ENCODE results near the gene SMG6. TPM values are rescaled to one million over a fixed set of nuclear protein-coding genes. Genes with fewer than 3 reads are reported as not detected.

Gene SMG6
- polyA plus RNA-seq, 1 donor from 2014 or later, result 5.9 TPM

DNA sequence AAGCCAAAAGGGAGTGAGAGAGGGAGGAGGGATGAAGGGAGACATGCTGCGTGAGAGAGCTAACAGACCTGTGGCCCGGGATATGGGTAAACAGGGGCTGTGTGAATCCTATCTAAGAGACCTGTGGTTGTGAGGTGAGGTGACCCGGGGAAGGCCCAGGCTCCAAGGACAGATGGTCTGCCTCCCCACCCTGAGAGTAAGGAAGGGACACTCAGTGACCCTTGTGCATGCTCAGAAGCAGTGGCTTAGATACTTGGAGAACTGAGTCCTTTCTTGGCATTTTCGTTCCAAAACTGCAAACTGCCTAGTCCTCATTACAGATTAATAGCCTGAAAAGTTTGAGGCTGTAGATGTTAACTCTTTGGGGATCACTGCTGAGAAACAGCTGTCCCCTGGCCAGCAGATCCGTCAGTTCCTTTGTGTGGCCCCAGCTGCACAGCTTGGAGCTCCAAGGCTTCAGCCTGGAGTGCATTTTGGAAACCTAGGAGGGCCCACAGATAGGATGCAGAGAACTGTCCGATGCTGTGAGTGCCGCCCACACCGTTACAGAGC, 121.6 kb downstream of the SMG6 start:
- no peaks in the 10 kb centered on the region for H3K4me1 Mint-ChIP-seq
- H3K27me3 Mint-ChIP-seq, result no peaks in the 10 kb centered on the region
- no peak overlapping the region for H3K4me3 Mint-ChIP-seq
- H3K9me3 Mint-ChIP-seq, result no peaks in the 10 kb centered on the region
- peaks cover 10% of the 10 kb centered on the region for H3K36me3 Mint-ChIP-seq
- no peak overlapping the region for H3K27ac Mint-ChIP-seq

DNA sequence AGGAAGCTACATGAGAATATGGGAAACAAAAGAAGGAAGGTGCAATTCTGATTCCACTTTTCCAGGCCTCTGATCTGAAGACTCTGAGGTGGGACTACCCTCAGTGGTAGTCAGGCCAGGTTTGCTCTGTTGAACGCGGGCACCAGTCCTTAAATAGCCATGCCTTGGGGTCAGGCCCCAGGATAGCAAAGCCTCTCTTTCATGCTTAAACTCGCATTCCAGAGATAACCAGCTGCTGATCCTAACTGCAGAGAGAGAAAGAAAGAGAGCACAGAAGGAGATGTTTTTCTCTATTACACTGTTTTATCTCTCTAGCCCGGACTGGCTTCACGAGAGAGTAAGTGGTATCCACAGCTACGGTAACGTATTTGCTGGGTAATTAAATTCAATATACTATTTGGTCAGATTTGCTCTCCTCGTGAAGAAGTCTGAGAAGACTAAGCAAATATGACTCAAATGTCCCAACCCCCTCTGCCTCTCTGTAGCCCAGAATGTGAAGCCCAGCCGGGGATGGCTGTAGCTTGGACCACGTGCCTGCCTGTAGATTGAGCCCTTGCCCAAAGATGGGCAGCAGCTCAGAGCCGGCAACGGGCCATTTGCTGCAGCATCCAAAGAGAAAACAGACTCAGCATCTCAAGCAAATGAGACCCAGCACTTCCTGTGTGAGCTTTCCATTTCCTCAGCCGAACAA, 122.2 kb downstream of the SMG6 start:
- no peaks in the 10 kb centered on the region for H3K9me3 Mint-ChIP-seq
- H3K4me3 Mint-ChIP-seq, result no peak overlapping the region
- H3K4me1 Mint-ChIP-seq, result no peaks in the 10 kb centered on the region
- H3K27ac Mint-ChIP-seq, result no peak overlapping the region
- no peaks in the 10 kb centered on the region for H3K27me3 Mint-ChIP-seq
- H3K36me3 Mint-ChIP-seq, result peaks cover 10% of the 10 kb centered on the region

DNA sequence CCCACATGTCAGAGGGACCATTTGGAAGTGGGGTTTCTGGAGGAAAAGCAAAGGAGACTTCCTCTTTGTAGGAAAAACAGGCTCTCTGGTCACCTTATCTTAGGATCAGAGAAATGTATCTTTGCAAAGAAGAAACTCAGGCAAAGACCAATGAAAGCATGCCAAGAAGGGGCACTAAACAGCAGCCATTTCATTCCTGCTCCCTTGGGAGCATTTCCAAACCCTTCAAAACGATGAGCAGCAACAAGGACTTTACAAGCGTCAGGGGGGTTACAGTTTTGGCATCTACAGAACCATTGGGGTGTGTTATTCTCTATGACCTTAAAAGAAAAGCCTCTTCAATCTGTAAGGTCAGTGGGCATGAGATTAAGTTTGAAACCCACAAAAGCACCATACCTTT, 122.8 kb downstream of the SMG6 start:
- Mint-ChIP-seq H3K36me3 (peaks cover 10% of the 10 kb centered on the region), H3K27me3 (no peaks in the 10 kb centered on the region), H3K4me1 (no peaks in the 10 kb centered on the region), H3K9me3 (no peaks in the 10 kb centered on the region), H3K4me3 (no peak overlapping the region), H3K27ac (no peak overlapping the region)

DNA sequence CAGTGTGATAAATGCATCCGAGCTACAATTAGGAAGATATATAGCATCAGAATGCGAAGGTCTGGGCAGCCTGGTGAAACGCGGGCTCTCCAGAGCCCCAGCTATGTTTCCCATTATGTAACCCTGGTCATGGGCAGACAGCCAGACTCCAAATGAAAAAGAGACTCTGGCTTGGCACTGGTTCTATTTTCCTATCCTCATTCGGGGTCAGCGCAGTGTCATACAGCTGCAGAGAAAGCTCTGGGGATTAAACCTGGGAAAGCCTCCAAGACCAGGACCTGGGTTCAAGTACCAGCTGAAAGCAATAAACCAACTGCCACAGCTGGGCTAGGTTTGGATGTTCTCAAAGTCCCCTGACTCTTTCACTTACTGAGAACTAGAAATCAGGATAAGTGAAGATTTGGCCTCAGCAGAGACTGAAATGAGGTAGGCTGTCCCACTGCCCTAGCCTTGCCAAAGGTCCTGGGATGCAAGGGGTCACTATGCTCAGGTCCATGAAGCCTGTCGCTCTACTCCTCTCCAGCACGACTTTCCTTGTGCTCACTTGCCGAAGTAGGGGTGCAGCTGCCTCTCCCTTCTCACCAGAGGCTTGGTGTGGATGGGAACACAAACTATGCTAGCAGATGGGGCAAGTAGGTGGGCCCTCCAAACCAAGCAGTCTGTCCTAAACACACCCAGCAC, 123.8 kb downstream of the SMG6 start:
- peaks cover 10% of the 10 kb centered on the region for H3K36me3 Mint-ChIP-seq
- no peaks in the 10 kb centered on the region for H3K27me3 Mint-ChIP-seq
- H3K4me3 Mint-ChIP-seq, result no peak overlapping the region
- no peaks in the 10 kb centered on the region for H3K9me3 Mint-ChIP-seq
- H3K4me1 Mint-ChIP-seq, result peaks cover 0 to 2% (median 0%) of the 10 kb centered on the region in 3 donors
- H3K27ac Mint-ChIP-seq, result no peak overlapping the region

DNA sequence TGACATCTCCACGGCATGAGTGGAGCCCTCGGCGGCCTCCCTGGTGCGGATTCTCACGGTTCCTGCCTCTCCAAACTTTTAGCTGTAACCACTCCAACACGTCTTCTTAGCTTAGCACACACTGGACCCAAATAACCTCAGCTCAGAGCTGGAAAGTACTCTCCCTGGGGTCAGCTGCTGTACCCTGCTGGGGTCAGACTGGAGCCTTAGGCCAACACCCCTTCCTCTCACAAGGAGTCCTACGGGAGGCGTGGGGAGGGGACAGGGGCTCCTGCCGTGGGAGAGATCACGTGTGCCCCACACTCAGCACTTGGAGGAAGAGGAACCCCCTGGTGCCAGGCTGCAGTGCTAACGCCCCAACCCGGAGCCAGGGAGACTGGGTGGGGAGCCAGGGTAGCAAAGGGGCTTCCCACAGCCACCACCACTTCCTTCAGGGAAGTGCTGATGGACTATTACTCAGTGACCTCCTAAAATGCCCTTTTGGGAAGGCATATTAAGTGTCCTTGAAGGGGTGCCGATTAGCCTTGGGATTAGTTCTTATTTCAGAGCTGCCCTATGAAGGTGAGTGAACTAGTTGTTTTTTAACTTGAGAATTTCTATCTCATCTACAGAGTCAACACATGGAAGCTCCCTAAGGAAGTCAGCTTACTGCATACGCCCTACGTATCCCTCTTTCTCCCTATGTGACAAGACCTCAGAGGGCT, 124.6 kb downstream of the SMG6 start:
- Mint-ChIP-seq H3K27me3 (no peaks in the 10 kb centered on the region), H3K36me3 (peaks cover 10% of the 10 kb centered on the region), H3K4me1 (peaks cover 0 to 2% (median 0%) of the 10 kb centered on the region in 3 donors), H3K9me3 (no peaks in the 10 kb centered on the region), H3K4me3 (peak overlapping the region in 1 of 4 donors; percentile 35), H3K27ac (no peak overlapping the region)

DNA sequence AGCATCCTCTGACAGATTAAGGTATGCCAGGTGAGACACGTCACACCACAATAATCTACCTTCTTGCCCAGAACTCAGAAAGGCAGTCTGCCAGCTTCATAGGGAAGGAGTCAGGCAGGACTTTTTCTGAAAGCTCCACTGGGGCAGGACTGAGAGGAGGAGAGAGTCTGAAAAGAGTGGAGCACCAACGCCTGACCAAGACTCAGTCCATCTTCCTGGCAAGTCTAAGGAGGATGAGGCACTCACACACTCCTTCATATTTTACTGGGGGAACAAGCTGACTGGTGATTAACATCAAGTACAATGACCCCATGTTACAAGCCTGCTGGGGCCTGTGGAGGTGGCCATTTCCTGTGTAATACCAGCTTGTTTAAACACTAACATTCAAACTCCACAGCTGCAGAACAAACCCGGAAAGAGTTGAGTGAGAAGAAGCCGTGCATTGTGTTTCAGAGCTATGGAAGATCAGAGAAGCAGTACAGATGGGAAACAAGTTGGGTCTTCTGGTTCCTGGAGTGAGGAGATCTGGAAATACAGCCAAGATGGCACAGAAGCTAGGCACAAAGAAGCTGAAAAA, 126.3 kb downstream of the SMG6 start:
- peaks cover 0 to 4% (median 0%) of the 10 kb centered on the region in 3 donors for H3K4me1 Mint-ChIP-seq
- H3K27me3 Mint-ChIP-seq, result no peaks in the 10 kb centered on the region
- H3K4me3 Mint-ChIP-seq, result no peak overlapping the region
- no peaks in the 10 kb centered on the region for H3K9me3 Mint-ChIP-seq
- no peak overlapping the region for H3K27ac Mint-ChIP-seq
- peaks cover 10% of the 10 kb centered on the region for H3K36me3 Mint-ChIP-seq

DNA sequence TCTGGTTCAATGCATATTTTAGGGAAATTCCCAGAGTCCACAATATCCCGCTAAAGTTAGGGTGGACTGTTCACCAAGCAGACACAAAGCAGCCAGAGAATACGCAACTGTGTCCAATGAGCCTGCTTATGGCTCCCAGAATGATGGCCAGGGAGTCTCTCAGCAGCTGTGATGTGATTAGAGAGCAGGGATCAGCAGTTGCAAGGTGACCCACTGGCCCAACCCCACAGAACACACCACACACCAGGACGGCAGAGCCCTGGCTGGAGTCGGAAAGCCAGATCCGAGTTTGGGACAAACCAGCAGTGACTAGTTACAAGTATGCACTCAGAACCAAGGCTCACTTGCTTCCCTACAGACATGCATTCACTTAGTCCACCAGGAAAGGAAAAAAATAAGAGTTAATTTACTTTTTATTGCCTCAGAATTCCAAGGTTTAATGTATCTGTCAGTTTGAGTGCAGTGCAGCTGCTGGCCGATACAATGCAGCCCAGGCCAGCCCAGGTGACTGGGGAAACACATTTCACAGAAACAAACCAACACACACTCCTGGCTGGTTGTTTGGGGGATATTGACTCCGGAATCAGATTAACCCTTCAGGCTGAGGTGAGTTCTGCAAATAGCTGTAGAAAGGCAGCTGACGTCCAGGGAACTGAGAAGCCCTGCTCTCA, 127.0 kb downstream of the SMG6 start:
- peak overlapping the region in 1 of 3 donors; percentile 19 for H3K27ac Mint-ChIP-seq
- no peak overlapping the region for H3K4me3 Mint-ChIP-seq
- H3K9me3 Mint-ChIP-seq, result no peaks in the 10 kb centered on the region
- H3K4me1 Mint-ChIP-seq, result peaks cover 0 to 4% (median 0%) of the 10 kb centered on the region in 3 donors
- no peaks in the 10 kb centered on the region for H3K27me3 Mint-ChIP-seq
- peaks cover 10% of the 10 kb centered on the region for H3K36me3 Mint-ChIP-seq

DNA sequence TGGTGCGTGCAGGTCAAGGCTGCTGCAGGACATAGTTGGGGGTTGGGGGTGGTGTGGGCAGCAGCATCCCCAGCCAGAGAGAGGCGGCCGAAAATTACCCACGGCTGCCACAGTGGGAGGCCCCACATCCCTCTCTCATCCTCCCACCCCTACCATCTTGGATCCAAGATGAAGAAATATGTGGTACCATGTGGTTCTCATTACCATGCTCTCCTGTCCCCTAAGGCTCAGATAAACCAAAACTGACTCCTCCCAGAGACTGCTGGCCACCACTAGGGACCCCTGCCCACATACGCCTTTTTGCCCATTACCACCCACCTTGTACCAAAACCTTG, 128.3 kb downstream of the SMG6 start:
- H3K27me3 Mint-ChIP-seq, result no peaks in the 10 kb centered on the region
- peaks cover 12% of the 10 kb centered on the region for H3K36me3 Mint-ChIP-seq
- H3K4me1 Mint-ChIP-seq, result peaks cover 0 to 4% (median 0%) of the 10 kb centered on the region in 3 donors

DNA sequence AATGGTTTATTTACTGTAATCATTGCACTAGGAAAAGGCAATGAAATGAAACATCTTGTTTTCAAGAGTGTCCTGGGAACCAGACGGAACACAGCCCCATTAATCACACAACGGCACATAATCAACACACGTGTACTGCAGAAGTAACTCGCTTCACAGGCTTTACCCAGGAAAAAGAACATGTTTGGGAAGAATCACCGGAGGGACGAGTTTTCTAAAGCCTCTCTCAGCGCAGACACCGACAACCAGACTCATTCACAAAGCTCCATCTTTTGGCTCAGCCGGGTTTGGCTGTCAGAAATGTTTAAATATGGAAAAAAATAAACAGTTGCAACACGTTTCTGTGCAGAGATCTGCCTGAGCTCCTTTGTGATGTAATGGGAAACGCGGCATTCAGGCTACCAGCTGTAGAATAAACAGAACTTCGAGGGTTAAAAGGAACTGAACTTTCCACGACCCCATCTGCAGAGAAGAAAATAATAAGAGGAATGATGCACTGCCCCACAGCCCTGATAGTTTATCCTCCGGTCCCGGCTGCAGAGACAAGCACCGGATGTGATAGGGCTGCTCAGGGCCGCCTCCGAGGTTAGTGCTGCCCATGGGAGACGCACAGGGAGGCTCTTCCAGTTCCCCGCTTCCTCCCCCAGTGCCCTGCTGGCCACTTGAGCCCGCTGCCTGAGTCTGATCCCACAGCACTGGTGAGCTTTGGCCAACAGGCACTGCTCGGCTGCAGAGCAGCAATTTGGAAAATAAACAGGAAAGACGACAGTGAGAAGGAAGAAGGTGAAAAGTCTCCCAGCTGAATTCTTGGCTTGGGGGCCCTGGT, 128.9 kb downstream of the SMG6 start:
- no peak overlapping the region for H3K27ac Mint-ChIP-seq
- peaks cover 13% of the 10 kb centered on the region for H3K36me3 Mint-ChIP-seq
- H3K4me3 Mint-ChIP-seq, result no peak overlapping the region
- peaks cover 0 to 4% (median 0%) of the 10 kb centered on the region in 3 donors for H3K4me1 Mint-ChIP-seq
- no peaks in the 10 kb centered on the region for H3K27me3 Mint-ChIP-seq
- no peaks in the 10 kb centered on the region for H3K9me3 Mint-ChIP-seq

More for the DNA sequence above, 128.3 kb downstream of the SMG6 start:
- no peak overlapping the region for H3K27ac Mint-ChIP-seq
- H3K9me3 Mint-ChIP-seq, result no peaks in the 10 kb centered on the region
- no peak overlapping the region for H3K4me3 Mint-ChIP-seq

DNA sequence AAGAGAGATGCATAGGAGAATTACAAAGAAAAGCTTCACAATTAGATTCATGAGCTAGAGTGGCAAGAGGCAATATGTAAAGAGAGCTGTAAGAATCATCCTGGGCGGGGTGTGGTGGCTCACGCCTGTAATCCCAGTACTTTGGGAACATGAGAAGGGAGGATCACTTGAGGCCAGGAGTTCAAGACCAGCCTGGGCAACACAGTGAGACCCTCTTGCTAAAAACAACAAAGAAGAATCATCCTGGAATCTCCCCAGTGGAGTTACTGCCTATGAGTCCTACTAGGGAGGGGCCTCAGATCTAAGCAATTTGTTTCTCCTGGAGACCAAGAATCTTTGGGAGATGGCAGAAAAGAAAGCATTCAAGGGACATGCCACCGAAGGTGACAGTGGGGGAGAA, 129.6 kb downstream of the SMG6 start:
- peaks cover 0 to 4% (median 0%) of the 10 kb centered on the region in 3 donors for H3K4me1 Mint-ChIP-seq
- no peak overlapping the region for H3K4me3 Mint-ChIP-seq
- no peaks in the 10 kb centered on the region for H3K9me3 Mint-ChIP-seq
- no peaks in the 10 kb centered on the region for H3K27me3 Mint-ChIP-seq
- no peak overlapping the region for H3K27ac Mint-ChIP-seq
- H3K36me3 Mint-ChIP-seq, result peaks cover 15% of the 10 kb centered on the region

DNA sequence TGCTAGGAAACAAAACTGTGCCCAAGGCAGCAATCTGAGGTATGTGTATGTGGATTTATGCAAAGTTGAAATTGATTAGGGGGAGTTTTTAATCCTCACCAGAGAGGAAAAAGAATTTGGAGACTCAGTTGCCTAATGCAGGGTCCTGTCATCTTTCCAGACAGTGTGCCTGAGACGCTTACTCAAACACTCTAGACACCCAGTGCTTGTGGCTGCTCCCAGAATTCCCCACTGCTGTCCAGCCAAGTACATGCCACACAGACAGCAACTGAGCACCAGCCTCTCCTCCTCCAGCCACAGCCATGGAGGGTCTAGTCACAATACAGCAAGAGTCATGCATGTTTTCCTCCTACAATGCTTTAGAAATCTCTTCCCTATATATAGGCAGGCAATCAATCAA, 130.6 kb downstream of the SMG6 start:
- Mint-ChIP-seq H3K4me1 (peaks cover 0 to 4% (median 0%) of the 10 kb centered on the region in 3 donors), H3K36me3 (peaks cover 11% of the 10 kb centered on the region), H3K4me3 (no peak overlapping the region), H3K27me3 (no peaks in the 10 kb centered on the region), H3K9me3 (no peaks in the 10 kb centered on the region), H3K27ac (no peak overlapping the region)

DNA sequence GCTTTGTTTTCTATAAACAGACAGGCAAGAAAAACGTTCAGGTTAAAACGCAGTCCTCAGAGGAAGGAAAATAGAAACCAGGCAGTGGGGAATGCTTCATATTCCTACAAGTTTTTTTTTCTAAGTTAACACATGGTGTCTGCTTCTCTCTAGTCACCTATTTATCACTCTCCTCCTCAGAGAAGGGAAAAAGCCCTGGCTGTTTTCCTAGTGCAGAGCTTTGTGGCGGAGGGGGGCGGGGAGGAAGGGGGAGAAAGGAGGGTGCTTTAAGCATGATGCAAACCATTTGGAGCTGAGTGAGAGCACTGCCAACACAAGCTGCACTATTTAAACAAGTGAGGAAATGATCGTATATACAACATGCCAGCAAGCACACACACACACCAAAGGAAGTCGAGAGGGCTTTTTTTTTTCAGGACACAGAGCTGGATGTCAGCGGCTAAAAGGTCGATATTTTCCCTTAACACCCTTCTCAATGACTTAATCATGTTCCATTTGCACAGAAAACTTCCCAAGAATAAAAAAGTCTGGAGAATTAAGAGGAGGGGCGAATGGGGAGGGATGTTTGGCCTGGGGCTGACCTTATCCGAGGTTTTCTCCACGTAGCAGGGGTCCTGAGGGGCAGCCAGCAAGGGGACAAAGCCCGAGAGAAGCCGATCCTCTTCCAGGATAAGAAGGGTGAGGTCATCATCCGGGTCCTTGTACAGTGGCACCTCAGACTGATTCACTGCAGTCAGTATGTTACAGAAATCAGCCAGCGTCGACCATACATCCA, 131.3 kb downstream of the SMG6 start:
- Mint-ChIP-seq H3K9me3 (no peaks in the 10 kb centered on the region), H3K27ac (no peak overlapping the region), H3K4me1 (peaks cover 0 to 4% (median 0%) of the 10 kb centered on the region in 3 donors), H3K4me3 (no peak overlapping the region), H3K36me3 (peaks cover 8% of the 10 kb centered on the region), H3K27me3 (no peaks in the 10 kb centered on the region)

DNA sequence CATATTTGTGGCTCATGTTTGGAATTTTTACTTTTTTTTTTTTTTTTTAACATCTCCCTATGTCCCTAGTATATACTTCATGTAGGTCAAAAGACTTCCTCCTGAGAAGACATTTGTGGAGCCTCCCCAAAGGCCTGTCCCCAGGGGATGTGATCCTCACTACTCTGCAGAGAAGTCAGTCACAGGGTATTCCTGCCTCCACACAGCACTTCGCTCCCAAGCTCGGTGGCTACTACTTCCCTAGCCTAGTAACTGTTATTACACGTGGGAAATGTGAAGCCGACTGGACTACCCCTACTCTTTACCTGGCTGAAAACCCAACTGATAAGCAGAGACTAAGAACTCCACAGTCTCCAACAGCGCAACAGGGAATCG, 131.9 kb downstream of the SMG6 start:
- no peak overlapping the region for H3K4me3 Mint-ChIP-seq
- H3K36me3 Mint-ChIP-seq, result peaks cover 8% of the 10 kb centered on the region
- H3K4me1 Mint-ChIP-seq, result peaks cover 0 to 4% (median 0%) of the 10 kb centered on the region in 3 donors
- H3K9me3 Mint-ChIP-seq, result no peaks in the 10 kb centered on the region
- H3K27me3 Mint-ChIP-seq, result no peaks in the 10 kb centered on the region
- H3K27ac Mint-ChIP-seq, result peak overlapping the region in 1 of 3 donors; percentile 59
